Gastroesophageal sphincter (tissue), 3 donors: Measurements from ENCODE around the gene SLC35F3.

Experiments used
- CTCF ChIP-seq, 4 experiments: fragments of 200-600 bp in 2 of 4; fragments of 450-650 bp in 2 of 4; sonication (generic) in 1 of 4; IDR thresholded peaks; one replicate each; pipeline ENCODE4 v1.5.1; 2017 to 2019; ENCODE audit warnings: antibody characterized with exemption in 4 of 4, mild to moderate bottlenecking in 2 of 4, moderate library complexity in 2 of 4
- EP300 ChIP-seq: sonication (generic); formaldehyde crosslinking; IDR thresholded peaks from one replicate; pipeline ENCODE4 v1.6.1; 2017; ENCODE audit warnings: antibody characterized with exemption, mild to moderate bottlenecking
- POLR2AphosphoS5 ChIP-seq: sonication (generic); formaldehyde crosslinking; IDR thresholded peaks from one replicate; pipeline ENCODE4 v1.6.1; 2017; ENCODE audit warnings: antibody characterized with exemption

GRCh38 chr1:233897325-233898162 is 6.9 kb upstream of the SLC35F3 start:
- TF ChIP-seq CTCF (IDR thresholded peaks at IDR 0.05) (no peak), EP300 (no peak), POLR2AphosphoS5 (no peak)
